HG03575 (cell line): ENCODE measurements around the gene NPB.
"Not testable (repeated sequence)": the region's sequence is repeated elsewhere in the genome, so short reads cannot be mapped to it uniquely, and the experiment has no call there.

ENCODE experiments used
- ATAC-seq: cut with Tn5 transposase; IDR thresholded peaks from one replicate; pipeline ENCODE4 v1.9.1; 2021; ENCODE audit not compliant: unreplicated experiment, insufficient number of reproducible peaks, low FRiP score; ENCODE audit errors: extremely low read depth

The NPB gene

GRCh38 chr17:81909231-81909630 is 7.2 kb downstream of the NPB start:
- ATAC-seq: no peak

- no peak for ATAC-seq
These were observed 8.2 kb downstream of the NPB start for GRCh38 chr17:81909966-81910839.

- ATAC-seq: no peak
These were observed 8.8 kb downstream of the NPB start for GRCh38 chr17:81910840-81911276.

- ATAC-seq: no peak
These were observed 9.4 kb downstream of the NPB start, which contains the start of gene PCYT2 for GRCh38 chr17:81911277-81911961. TSS of gene PCYT2 (minus strand) at chr17:81911399. CDS start at chr17:81911355, 44 bp downstream.

- no peak for ATAC-seq
These were observed 9.9 kb downstream of the NPB start for GRCh38 chr17:81911969-81912368.

GRCh38 chr17:81912441-81913309 is 10.6 kb downstream of the NPB start:
- ATAC-seq: no peak

GRCh38 chr17:81913394-81914102 is 11.5 kb downstream of the NPB start:
- no peak for ATAC-seq

- ATAC-seq: no peak
These were observed 12.2 kb downstream of the NPB start for GRCh38 chr17:81914103-81914850.

- no peak for ATAC-seq
These were observed 13.3 kb downstream of the NPB start for GRCh38 chr17:81915331-81915730.

- ATAC-seq: no peak
These were observed 14.4 kb downstream of the NPB start for GRCh38 chr17:81916234-81917001.

GRCh38 chr17:81917565-81918332 is 15.7 kb downstream of the NPB start, which contains the start of gene SIRT7:
TSS of gene SIRT7 (minus strand) at chr17:81918176. CDS start at chr17:81918131, 45 bp downstream.
- no peak for ATAC-seq

GRCh38 chr17:81918333-81918669 is 16.3 kb downstream of the NPB start:
- not testable (repeated sequence) for ATAC-seq

GRCh38 chr17:81918832-81919545 is 17.0 kb downstream of the NPB start:
- ATAC-seq: no peak

GRCh38 chr17:81920612-81921536 is 18.8 kb downstream of the NPB start:
- no peak for ATAC-seq

- no peak for ATAC-seq
These were observed 19.5 kb downstream of the NPB start for GRCh38 chr17:81921537-81921862.
